Measurements from ENCODE around the gene SGF29. TPM values are rescaled to one million over a fixed set of nuclear protein-coding genes. Genes with fewer than 3 reads are reported as not detected.

The SGF29 gene
- total and polyA plus RNA-seq, 2 experiments from 2014 or later: 10.0 to 17.6 TPM

DNA sequence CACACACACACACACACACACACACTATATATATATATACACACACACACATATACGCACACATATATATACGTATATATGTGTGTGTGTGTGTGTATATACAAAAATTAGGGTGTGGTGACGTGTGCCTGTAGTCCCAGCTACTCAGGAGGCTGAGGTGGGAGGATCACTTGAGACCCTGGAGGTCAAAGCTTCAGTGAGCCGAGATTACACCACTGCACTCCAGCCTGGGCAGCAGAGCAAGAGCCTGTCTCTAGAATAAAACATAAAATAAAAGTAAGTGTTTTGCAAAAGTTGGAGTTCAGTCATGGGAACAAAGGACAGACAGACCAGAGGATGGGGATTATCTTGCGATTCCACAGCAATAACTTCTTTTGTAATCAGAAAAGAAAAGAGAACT lies 25.7 kb upstream of the SGF29 start:
- no peak overlapping the region for H3K4me3 ChIP-seq
- H3K4me3 Mint-ChIP-seq: no peak overlapping the region
- peaks cover 14% of the 10 kb centered on the region; the same call in 1 of the 3 replicates for H3K9me3 Mint-ChIP-seq
- TF ChIP-seq, protein P1, sequence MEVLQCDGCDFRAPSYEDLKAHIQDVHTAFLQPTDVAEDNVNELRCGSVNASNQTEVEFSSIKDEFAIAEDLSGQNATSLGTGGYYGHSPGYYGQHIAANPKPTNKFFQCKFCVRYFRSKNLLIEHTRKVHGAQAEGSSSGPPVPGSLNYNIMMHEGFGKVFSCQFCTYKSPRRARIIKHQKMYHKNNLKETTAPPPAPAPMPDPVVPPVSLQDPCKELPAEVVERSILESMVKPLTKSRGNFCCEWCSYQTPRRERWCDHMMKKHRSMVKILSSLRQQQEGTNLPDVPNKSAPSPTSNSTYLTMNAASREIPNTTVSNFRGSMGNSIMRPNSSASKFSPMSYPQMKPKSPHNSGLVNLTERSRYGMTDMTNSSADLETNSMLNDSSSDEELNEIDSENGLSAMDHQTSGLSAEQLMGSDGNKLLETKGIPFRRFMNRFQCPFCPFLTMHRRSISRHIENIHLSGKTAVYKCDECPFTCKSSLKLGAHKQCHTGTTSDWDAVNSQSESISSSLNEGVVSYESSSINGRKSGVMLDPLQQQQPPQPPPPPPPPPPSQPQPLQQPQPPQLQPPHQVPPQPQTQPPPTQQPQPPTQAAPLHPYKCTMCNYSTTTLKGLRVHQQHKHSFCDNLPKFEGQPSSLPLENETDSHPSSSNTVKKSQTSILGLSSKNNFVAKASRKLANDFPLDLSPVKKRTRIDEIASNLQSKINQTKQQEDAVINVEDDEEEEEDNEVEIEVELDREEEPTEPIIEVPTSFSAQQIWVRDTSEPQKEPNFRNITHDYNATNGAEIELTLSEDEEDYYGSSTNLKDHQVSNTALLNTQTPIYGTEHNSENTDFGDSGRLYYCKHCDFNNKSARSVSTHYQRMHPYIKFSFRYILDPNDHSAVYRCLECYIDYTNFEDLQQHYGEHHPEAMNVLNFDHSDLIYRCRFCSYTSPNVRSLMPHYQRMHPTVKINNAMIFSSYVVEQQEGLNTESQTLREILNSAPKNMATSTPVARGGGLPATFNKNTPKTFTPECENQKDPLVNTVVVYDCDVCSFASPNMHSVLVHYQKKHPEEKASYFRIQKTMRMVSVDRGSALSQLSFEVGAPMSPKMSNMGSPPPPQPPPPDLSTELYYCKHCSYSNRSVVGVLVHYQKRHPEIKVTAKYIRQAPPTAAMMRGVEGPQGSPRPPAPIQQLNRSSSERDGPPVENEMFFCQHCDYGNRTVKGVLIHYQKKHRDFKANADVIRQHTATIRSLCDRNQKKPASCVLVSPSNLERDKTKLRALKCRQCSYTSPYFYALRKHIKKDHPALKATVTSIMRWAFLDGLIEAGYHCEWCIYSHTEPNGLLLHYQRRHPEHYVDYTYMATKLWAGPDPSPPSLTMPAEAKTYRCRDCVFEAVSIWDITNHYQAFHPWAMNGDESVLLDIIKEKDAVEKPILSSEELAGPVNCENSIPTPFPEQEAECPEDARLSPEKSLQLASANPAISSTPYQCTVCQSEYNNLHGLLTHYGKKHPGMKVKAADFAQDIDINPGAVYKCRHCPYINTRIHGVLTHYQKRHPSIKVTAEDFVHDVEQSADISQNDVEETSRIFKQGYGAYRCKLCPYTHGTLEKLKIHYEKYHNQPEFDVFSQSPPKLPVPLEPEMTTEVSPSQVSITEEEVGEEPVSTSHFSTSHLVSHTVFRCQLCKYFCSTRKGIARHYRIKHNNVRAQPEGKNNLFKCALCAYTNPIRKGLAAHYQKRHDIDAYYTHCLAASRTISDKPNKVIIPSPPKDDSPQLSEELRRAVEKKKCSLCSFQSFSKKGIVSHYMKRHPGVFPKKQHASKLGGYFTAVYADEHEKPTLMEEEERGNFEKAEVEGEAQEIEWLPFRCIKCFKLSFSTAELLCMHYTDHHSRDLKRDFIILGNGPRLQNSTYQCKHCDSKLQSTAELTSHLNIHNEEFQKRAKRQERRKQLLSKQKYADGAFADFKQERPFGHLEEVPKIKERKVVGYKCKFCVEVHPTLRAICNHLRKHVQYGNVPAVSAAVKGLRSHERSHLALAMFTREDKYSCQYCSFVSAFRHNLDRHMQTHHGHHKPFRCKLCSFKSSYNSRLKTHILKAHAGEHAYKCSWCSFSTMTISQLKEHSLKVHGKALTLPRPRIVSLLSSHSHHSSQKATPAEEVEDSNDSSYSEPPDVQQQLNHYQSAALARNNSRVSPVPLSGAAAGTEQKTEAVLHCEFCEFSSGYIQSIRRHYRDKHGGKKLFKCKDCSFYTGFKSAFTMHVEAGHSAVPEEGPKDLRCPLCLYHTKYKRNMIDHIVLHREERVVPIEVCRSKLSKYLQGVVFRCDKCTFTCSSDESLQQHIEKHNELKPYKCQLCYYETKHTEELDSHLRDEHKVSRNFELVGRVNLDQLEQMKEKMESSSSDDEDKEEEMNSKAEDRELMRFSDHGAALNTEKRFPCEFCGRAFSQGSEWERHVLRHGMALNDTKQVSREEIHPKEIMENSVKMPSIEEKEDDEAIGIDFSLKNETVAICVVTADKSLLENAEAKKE (CRISPR knock-in tag; IDR thresholded peaks at IDR 0.05): no peak
- TF ChIP-seq POLR2AphosphoS5 (IDR thresholded peaks at IDR 0.05; ENCODE audit: low read depth) (no peak), ZNF331 (CRISPR knock-in tag; IDR thresholded peaks at IDR 0.05; ENCODE audit: low read depth) (no peak), CREB1 (CRISPR knock-in tag; IDR thresholded peaks at IDR 0.05; ENCODE audit: low read depth) (no peak), NANOG (IDR thresholded peaks at IDR 0.05; ENCODE audit: borderline replicate concordance) (no peak), EZH2 (IDR thresholded peaks at IDR 0.05; ENCODE audit: low read depth, unreplicated experiment) (no peak), ZNF114 (CRISPR knock-in tag; IDR thresholded peaks at IDR 0.05) (no peak), JUNB (IDR thresholded peaks at IDR 0.05; ENCODE audit: unreplicated experiment) (no peak), STAT1 (IDR thresholded peaks at IDR 0.05; ENCODE audit: unreplicated experiment) (no peak), EZH2phosphoT487 (IDR thresholded peaks at IDR 0.05; ENCODE audit: unreplicated experiment) (no peak)
- TF ChIP-seq, protein P2, sequence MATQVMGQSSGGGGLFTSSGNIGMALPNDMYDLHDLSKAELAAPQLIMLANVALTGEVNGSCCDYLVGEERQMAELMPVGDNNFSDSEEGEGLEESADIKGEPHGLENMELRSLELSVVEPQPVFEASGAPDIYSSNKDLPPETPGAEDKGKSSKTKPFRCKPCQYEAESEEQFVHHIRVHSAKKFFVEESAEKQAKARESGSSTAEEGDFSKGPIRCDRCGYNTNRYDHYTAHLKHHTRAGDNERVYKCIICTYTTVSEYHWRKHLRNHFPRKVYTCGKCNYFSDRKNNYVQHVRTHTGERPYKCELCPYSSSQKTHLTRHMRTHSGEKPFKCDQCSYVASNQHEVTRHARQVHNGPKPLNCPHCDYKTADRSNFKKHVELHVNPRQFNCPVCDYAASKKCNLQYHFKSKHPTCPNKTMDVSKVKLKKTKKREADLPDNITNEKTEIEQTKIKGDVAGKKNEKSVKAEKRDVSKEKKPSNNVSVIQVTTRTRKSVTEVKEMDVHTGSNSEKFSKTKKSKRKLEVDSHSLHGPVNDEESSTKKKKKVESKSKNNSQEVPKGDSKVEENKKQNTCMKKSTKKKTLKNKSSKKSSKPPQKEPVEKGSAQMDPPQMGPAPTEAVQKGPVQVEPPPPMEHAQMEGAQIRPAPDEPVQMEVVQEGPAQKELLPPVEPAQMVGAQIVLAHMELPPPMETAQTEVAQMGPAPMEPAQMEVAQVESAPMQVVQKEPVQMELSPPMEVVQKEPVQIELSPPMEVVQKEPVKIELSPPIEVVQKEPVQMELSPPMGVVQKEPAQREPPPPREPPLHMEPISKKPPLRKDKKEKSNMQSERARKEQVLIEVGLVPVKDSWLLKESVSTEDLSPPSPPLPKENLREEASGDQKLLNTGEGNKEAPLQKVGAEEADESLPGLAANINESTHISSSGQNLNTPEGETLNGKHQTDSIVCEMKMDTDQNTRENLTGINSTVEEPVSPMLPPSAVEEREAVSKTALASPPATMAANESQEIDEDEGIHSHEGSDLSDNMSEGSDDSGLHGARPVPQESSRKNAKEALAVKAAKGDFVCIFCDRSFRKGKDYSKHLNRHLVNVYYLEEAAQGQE (IDR thresholded peaks at IDR 0.05; ENCODE audit: unreplicated experiment): no peak
- TF ChIP-seq, protein P3, sequence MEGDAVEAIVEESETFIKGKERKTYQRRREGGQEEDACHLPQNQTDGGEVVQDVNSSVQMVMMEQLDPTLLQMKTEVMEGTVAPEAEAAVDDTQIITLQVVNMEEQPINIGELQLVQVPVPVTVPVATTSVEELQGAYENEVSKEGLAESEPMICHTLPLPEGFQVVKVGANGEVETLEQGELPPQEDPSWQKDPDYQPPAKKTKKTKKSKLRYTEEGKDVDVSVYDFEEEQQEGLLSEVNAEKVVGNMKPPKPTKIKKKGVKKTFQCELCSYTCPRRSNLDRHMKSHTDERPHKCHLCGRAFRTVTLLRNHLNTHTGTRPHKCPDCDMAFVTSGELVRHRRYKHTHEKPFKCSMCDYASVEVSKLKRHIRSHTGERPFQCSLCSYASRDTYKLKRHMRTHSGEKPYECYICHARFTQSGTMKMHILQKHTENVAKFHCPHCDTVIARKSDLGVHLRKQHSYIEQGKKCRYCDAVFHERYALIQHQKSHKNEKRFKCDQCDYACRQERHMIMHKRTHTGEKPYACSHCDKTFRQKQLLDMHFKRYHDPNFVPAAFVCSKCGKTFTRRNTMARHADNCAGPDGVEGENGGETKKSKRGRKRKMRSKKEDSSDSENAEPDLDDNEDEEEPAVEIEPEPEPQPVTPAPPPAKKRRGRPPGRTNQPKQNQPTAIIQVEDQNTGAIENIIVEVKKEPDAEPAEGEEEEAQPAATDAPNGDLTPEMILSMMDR (conservative IDR thresholded peaks at IDR 0.05; ENCODE audit: low read depth in 2 of 2): no peak
- TF ChIP-seq, protein P4, sequence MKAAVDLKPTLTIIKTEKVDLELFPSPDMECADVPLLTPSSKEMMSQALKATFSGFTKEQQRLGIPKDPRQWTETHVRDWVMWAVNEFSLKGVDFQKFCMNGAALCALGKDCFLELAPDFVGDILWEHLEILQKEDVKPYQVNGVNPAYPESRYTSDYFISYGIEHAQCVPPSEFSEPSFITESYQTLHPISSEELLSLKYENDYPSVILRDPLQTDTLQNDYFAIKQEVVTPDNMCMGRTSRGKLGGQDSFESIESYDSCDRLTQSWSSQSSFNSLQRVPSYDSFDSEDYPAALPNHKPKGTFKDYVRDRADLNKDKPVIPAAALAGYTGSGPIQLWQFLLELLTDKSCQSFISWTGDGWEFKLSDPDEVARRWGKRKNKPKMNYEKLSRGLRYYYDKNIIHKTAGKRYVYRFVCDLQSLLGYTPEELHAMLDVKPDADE (IDR thresholded peaks at IDR 0.05): no peak
- H3K9me2 ChIP-seq (ENCODE audit: insufficient read depth): no peaks in the 10 kb centered on the region
- H3K4me1 Mint-ChIP-seq: peaks cover 4% of the 10 kb centered on the region
- no peaks in the 10 kb centered on the region for H3K27me3 ChIP-seq (ENCODE audit: insufficient read depth)
- no peaks in the 10 kb centered on the region for H3K36me3 ChIP-seq (ENCODE audit: insufficient read depth)
- H2AFZ ChIP-seq: no peak overlapping the region
- no peak overlapping the region for H3K27ac ChIP-seq (ENCODE audit: low read depth)
- H3K27me3 Mint-ChIP-seq (ENCODE audit: insufficient read depth, low read depth, poor library complexity): peaks cover 2% of the 10 kb centered on the region
- H3K27ac Mint-ChIP-seq: no peak overlapping the region
- H3F3A ChIP-seq (replicated peaks; ENCODE audit: low read depth): no peaks in the 10 kb centered on the region
- H3K4me1 ChIP-seq (ENCODE audit: insufficient read depth): no peaks in the 10 kb centered on the region; the same call in 1 of the 2 replicates
- DNase-seq (ENCODE audit: low spot score) (no peak), ATAC-seq (no peak)
- no peaks in the 10 kb centered on the region for H4K20me1 ChIP-seq (replicated peaks; ENCODE audit: insufficient read depth)
- H3K36me3 Mint-ChIP-seq (ENCODE audit: low read depth): no peaks in the 10 kb centered on the region
- no peaks in the 10 kb centered on the region for H3K79me2 ChIP-seq (replicated peaks; ENCODE audit: insufficient read depth)
- H3K4me2 ChIP-seq: no peak overlapping the region

Measured in GM23338 (cell line).